Testis (tissue), 2 donors: Measurements from ENCODE around the gene MYH14.

Source experiments
- CTCF ChIP-seq, 3 experiments: fragments of 450-650 bp in 2 of 3; fragments of 200-600 bp in 1 of 3; sonication (generic) in 1 of 3; IDR thresholded peaks; one replicate each; pipeline ENCODE4 v1.5.1; 2016 to 2019; ENCODE audit warnings: antibody characterized with exemption in 3 of 3, mild to moderate bottlenecking in 2 of 3, moderate library complexity in 1 of 3
- POLR2A ChIP-seq: fragments of 450-650 bp; IDR thresholded peaks from one replicate; pipeline ENCODE4 v1.6.1; 2017; ENCODE audit warnings: antibody characterized with exemption, mild to moderate bottlenecking, moderate library complexity

- TF ChIP-seq CTCF (IDR thresholded peaks at IDR 0.05) (no peak), POLR2A (no peak)
Measured at GRCh38 chr19:50239921-50240590, 36.6 kb downstream of the MYH14 start.
